NT2/D1 (cell line): ENCODE measurements around the gene ZDHHC22.

Experiments used
- YY1 ChIP-seq: IDR thresholded peaks from 2 replicates; pipeline ENCODE4 v1.6.1; 2011; ENCODE audit not compliant: insufficient read length, insufficient read depth
- ZNF274 ChIP-seq: IDR thresholded peaks from 2 replicates; pipeline ENCODE4 v1.6.1; 2011; ENCODE audit warnings: mild to moderate bottlenecking, low read depth, low read length

DNA sequence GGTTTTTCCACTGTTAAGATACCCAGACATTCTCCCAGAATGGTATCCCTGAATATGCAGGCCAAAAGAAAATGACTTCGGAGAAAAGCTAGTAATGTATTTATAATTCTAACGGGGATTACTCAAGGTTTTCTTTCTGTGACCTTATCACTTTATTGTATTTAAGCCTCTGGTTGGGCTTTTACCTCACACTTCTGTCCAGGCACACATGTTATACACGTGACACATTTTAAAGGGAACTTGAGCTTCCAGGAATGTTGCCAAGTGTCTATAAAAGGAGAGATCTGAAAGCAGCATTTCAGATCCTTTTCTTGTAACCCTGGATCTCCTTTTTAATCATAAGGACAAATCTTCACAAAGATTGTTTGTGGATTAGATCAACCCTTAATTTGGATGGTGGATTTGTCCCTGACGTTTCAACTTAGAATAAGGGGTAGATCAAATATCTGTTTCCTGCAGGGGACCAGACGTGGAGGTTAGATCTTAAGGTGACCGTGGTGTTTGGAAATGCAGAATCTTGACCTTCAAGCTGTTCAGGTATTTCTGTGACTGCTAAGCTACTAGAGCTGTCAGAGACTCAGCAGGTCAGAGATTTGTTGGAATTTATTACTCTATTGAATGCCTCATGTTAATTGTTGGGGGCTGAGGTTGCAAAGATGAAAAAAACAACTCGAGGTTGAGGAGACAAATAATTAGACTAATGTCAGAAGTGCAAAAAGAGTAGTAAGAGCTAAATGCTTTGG, 42.0 kb downstream of the ZDHHC22 start:
- TF ChIP-seq YY1 (no peak), ZNF274 (no peak)
